Activated T-helper 1 cell treated with Interleukin-2 at 50 U/mL for 16 hours (primary cell): ENCODE measurements around the gene CEP57.
"Not testable (repeated sequence)": the region's sequence is repeated elsewhere in the genome, so short reads cannot be mapped to it uniquely, and the experiment has no call there.

ENCODE experiments used
- DNase-seq: peaks from one replicate; pipeline ENCODE4 v3.0.0-alpha.2; 2020; ENCODE audit warnings: low read depth

Gene CEP57

DNA sequence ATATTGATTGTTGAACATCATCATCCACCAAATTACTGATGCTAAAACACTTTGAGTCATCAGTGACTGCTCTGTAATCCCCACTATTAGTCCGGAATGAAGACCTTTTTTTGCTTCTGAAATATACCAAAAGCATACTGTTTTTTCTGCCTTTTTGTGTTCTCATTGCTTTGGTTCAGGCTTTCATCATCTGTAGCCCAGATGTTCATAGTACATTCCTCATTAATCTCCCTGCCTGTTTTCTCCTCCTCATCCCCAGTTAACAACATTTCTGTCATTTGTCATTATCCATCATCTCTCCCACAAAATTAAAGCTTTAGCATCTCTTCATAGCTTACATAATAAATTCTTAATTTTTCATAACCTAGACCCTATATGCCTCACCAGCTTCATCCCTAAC lies 9.2 kb downstream of the CEP57 start:
- no peak for DNase-seq

DNA sequence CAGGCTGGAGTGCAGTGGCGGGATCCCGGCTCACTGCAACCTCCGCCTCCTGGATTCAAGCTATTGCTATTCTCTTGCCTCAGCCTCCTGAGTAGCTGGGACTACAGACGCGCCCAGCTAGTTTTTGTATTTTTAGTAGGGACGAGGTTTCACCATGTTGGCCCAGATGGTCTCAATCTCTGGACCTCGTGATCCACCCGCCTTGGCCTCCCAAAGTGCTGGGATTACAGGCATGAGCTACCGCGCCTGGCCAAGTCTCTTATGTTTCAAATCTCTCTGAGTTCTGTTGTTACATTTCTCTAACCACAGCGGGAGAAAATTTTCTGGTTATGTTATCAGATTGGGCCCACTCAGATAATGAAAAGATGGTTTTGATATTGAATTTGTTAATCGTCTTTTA lies 10.1 kb downstream of the CEP57 start:
- DNase-seq = no peak

DNA sequence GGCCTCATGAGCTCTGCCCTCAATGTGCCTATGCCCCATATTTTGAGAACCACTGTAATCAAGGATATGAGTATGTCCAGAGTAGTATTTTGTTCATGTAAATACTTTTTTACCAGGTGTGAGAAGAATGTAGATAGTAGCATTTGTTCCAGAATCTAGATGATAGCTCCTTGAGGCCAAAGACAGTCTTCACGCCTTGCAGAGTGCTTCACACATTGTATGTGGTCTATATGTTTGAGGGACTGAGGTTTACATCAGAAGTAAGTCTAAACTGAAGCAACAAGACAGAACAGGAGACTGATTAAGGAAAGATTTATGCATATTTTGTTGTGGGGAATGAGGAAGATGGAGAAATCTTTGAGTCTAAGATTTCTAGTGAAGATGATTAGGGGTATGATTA lies 12.5 kb downstream of the CEP57 start:
- no peak for DNase-seq

DNA sequence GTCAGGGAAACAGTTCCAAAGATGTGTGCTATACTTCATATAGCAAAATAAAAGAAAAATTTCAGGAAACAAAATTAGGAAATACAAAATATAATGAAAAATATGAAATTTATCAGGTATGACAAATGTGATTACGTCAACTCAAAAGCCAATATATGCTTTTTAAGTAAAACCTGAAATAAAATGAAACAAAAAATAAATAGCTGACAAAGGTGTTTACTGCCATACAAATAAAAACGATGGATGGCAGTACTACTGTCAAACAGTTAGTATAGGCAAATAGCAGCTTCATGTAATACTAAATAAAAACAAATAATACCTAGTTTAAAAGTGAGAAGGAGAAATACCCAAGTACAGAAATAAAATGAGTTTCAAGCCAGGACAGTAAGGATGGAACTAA lies 13.7 kb downstream of the CEP57 start:
- no peak for DNase-seq

DNA sequence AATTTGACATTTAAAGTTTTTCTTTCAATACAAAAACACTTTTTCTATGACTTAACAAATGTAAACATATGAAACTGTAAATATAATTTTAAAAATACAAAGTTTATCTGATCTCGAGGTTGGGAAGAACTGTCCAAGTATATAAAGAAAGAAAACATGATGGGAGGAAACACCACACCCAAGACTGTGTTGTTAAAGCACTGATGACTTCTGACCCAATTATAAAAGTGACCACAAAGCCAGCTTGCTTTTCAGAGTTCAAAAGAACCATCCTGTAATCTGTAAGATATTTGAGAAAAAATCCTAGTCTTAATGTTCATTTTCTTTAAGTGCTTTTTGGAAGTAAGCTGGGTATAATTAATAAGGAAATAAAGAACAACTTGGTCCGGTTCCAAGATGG lies 15.6 kb downstream of the CEP57 start:
- DNase-seq = no peak

DNA sequence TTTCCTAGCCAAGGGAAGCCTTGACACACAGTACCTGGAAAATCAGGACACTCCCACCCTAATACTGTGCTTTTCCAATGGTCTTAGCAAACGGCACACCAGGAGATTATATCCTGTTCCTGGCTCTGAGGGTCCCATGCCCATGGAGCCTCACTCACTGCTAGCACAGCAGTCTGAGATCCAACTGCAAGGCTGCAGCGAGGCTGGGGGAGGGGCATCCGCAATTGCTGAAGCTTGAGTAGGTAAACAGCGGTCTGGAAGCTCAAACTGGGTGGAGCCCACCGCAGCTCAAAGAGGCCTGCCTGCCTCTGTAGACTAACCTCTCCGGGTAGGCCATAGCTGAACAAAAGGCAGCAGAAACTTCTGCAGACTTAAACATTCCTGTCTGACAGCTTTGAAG lies 16.2 kb downstream of the CEP57 start:
- DNase-seq = not testable (repeated sequence)

DNA sequence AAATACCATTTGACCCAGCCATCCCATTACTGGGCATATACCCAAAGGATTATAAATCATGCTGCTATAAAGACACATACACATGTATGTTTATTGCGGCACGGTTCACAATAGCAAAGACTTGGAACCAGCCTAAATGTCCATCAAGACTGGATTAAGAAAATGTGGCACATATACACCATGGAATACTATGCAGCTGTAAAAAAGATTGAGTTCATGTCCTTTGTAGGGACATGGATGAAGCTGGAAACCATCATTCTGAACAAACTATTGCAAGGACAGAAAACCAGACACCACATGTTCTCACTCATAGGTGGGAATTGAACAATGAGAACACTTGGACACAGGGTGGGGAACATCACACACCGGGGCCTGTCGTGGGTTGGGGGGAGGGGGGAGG lies 20.8 kb downstream of the CEP57 start:
- DNase-seq = not testable (repeated sequence)

DNA sequence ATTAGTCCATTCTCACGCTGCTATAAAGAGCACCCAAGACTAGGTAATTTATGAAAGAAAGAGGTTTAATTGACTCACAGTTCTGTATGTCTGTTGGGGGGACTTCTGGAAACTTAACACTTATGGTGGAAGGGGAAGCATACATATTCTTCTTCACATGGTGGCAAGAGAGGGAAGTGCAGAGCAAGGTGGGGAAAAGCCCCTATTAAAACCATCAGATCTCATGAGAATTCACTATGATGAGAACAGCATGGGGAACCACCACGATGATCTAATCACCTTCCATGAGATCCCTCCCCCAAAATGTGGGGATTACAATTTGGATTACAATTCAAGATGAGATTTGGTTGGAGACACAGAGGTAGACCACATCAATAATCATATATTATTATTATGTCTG lies 25.7 kb downstream of the CEP57 start:
- no peak for DNase-seq

DNA sequence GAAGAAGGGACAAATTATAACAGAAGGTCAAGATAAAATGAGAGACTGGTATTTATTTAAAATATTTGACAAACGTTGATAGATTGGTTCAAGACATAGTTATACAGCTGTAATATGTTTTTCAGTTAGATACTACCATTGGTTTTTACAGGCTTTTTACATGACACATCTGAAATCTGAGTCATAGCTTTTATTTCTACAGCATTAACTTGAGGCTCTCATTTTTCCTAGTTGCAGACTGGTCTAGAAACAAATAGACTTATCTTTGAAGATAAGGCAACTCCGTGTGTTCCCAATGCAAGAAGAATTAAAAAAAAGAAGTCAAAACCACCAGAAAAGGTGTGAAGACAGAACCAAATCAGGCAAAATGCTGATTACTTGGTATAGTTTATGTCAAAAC lies 31.3 kb downstream of the CEP57 start:
- DNase-seq = no peak

DNA sequence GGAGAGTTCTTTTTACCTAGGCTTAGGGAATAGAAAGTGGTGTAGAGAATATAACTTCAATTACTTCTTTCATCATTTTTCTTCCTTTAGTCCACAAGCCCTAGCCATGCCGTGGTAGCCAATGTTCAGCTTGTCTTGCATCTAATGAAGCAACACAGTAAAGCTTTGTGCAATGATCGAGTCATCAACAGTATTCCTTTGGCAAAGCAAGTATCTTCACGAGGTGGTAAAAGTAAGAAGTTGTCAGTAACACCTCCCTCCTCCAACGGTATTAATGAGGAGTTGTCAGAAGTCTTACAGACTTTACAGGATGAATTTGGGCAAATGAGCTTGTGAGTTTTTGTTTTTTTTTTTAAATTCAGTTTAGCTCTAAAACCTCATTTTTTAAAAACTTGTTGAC lies 37.4 kb downstream of the CEP57 start:
- no peak for DNase-seq

DNA sequence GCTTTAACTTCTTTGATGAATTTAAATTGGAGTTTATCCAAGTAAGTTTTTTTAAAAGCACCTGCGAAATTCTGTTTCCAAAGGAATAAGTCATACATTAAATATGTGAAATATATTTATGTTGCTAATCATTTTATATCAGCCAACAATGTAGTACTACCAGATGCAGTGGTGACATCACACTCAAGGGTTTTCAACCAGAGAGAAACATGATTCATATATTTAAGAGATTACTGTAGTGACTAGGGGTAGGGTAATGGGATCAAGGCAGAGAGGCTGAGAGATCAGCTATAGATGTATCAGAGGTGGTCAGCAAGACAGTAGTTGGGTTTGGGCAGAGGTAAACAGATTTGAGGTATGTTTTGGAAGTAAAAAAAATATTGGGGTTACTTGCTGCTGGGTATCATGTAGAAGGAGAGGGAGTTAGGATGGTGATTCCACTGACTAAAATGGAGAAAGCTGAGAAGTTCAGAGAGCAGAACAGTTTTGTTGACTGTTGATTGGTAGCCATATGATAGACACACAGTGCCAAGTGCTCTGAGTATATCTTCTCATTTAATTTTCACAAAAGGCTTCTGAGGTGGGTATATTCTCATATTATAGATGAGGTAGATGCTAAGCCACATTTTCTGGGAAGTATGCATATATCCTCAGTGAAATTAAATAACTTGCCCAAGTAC lies 39.4 kb downstream of the CEP57 start:
- no peak for DNase-seq

DNA sequence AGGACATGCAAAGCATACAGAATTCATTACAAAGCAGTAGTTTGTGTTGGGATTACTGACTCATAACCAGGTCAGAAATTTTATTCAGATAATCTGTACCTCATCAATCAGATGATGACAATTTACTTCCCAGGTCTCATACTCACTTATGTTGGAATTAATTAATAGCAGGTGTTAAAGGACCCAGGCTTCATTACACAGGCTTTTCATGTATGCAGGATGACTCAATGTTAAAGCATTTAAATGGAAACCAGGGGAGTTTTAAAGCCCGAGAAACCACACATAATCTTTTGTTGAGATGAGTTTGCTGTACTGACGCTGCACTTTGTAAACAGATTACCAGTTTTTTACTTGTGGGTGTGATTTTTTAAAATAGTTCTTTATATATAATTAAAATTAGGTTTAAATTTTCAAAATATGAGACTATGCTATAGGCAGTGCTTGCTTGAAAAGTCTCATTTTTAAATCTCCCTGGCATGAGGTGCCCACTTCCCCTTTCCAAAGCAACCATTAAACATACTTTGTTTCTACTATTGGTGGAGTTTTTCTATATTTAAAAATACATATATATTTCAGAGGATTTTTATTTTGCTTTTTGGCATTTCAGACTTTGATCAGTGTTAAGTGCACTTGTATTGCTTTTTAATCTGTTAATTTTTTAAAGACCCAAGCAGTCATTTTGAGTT lies 41.0 kb downstream of the CEP57 start:
- DNase-seq = no peak

DNA sequence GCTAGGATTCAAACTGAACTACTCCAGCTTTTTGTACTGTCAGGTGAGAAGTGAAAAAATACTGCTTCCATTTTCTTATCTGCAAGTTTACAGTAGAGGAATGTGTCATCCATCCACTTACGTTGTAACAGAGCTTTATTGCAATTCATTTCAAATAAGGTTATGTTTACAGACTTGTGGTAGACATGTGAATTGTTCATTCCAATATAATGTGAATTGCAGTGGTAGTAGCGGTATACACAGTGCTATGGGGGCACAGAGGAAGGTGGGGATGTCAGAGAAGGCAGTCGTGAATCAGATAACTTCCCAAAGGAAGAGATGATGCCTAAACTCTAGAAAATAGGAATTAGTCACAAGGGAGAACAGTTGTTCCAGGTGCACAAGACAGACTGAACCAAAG lies 42.5 kb downstream of the CEP57 start:
- DNase-seq = no peak

DNA sequence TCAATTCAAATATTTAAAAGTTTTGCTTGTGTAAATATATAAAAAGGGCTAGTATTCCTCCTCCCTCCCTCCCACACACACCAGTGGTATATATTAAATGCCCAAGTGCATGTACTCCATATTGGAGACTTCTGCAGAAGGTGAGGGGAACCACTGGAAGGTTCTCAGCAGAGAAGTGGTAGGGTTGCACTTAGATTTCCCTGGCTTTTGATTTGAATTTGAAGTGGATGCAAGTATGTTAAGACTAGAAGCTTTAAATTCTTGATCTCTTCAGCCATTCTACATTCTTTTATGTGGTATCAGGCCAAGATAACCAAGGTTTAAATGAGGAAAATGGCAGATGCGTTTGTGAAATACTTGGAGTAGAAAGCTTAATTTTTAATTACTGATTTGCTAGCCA lies 43.1 kb downstream of the CEP57 start:
- no peak for DNase-seq

DNA sequence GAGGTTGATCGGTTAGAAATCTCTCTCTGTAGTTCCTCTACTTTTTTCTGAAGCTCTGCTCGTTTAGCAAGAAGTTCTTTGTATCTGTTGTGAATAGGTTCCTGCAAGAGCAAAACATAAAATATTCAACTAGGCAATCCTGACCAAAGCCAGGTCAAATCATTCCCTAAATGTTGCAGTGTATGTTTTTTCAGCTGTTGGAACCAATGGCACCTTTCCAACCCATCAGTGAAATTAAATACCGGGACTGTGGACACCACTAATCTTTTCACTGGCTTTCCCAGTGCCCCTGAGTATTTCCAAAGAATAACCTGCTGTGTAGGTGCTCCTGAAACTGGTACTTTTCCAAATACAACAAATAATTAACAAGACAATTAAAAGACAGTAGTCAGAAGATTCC lies 45.1 kb downstream of the CEP57 start:
- no peak for DNase-seq

DNA sequence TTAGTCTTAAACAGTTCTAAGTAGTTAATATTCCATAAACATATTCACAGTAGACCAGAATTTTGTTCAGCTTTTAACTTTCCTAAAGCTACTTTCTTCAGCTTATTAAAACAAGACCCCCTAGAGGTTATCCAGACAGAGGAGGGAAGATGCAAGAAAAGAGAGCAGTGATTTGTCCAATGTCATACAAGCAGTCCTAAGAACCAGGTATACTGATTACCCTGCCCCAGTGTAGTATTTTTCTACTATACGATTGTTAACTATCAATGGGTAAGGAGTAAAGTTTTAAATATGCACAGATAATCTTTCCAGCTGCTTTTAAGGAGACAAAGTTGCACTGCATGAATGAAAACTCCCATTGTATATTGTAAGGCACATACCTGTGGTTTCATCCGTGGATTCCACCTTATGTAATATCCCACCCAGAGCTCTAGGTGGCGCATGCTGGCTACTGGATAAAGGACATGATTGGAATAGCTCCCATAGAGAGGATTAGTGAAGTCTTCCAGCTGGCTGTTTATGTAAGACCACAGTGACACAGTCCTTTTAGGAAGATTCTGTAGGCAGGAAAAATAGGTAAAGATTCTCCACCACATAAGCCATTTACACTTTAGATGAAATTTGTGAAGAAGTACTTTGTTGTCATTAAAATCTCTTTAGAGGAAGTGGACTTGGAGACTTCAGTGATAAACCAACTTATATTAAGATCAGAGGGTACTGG lies 45.6 kb downstream of the CEP57 start:
- peak; percentile 16 for DNase-seq

DNA sequence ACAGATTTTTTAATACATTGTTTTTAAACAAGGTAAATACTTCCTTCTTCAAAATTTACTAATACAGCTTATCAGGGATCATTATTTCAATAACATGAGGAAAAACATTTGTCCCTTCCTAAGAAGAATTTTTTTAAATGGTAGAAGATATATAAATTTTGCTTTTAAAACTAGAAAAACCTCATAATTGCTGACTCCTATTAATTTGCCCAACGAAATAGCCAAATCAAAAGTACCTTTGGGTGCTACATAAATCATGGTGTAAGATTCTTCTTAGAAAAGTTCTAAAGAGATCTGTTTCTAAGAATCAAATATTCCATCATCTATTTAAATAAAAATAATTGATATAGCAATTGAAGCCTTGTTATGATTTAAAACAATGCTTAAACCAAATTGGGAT lies 54.9 kb downstream of the CEP57 start:
- DNase-seq = no peak

DNA sequence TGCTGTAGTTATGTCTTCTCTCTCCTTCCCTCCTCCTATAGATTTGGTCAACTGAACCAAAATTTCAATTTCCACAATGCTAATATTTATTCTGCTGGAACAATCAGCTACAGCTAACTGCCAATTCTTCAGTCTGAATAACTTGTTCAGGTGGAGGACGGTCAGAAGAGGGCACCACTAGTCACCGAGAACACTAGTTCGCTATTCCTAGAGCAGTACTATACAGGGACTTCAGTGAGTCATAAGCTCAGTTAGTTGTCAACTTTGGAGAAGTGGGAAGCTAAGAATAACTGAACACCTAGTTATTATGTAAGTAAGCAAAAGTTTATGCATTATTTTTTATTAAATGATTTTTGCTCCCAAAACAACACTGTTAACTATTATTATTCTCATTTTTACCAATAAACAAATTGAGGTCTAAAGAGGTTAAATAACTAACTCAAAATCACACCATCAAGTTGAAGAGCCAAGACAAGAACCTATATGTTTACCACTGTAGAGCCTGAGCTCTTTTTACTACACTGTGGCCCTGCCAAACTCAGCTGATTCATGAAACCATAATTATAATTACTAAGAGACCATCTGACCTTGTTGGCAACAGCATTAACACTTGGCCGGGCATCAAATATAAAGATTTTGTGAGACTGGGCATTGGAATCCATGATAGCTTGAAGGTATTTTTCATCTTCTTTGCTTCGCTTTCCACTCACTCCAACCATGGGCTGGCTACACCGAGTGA lies 59.0 kb downstream of the CEP57 start:
- no peak for DNase-seq

DNA sequence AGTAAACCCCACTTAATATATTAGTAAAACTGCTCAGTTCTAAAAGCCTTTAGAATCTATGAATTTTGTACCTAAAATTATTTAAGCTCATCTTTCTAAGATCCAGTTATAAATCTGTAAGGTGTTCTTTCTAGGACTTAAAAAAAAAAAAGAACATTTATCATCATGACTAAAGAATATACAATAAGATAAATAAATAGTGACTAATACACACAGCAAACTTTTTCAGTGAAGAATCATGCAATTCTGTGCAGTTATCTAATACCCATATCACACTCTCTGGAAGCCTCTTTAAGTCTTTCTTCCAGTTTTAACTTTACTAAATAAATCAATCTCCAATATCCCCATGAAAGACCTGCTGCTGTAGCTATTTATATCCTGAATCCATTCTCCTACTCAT lies 59.8 kb downstream of the CEP57 start:
- no peak for DNase-seq

DNA sequence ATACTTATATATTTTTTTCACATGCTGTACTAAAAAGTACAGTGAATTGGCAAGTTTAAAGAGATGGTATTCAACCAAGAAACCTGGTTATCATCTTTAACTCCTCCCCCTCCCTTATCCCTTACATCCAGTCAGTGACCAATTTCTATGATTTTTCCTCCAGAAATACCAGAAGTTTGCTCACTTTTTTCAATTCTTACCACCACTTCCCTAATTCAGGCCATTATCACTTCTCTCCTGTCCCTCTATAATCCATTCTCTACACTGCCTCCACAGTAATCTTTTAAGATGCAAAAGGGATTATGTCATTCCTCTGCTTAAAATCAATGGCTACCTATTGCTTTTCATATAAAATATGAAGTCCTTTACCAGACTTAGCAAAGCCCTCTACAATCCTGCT lies 62.8 kb downstream of the CEP57 start:
- DNase-seq = no peak

DNA sequence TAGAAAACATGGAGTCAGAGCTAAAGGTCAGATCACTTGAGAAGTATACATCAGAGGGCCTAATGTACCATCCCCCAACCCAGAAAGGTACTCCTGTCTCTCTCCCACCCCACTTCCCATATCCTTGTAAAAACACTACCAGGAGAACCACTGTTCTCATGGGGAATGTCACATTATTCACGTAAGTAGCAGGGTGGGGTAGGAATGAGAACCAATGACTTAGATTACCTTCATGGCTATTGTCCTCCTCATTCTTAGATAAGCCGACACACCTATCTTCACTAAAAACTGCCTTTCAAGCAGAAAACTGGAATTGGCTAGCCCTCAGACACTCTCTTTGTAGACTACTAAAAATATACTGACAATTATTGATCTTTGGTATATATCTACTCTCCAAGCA lies 63.6 kb downstream of the CEP57 start:
- no peak for DNase-seq

DNA sequence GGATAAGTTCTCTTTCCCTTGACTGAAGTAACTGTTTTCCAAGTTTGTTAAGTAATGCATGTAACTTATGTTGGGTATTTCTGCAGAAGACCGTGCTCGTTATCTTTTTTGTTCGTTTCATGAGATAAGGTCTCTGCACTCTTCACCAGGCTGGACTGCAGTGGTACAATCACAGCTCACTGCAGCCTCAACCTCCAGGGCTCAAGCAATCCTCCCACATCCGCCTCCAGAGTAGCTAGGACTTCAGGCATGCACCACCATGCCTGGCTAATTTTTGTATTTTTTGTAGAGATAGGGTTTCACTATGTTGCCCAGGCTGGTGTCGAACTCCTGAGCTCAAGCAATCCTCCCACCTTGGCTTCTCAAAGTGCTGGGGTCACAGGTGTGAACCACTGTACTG lies 64.1 kb downstream of the CEP57 start:
- DNase-seq = not testable (repeated sequence)

DNA sequence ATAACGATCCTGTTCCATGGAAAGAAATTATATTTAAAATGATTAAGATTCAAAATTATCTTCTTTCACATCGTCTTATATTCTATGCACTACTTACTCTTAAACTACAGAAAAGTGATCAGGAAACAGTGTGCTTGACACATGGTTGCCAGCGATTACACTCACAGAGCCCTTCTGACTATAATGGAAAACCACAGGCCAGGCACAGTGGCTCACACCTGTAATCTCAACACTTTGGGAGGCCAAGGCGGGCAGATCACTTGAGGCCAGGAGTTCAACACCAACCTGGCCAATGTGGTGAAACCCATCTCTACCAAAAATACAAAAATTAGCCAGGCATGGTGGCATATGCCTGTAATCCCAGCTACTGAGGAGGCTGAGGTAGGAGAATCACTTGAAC lies 69.7 kb downstream of the CEP57 start:
- not testable (repeated sequence) for DNase-seq
